Measurements from ENCODE around the gene PES1. TPM values are rescaled to one million over a fixed set of nuclear protein-coding genes. Genes with fewer than 3 reads are reported as not detected.
"Not testable (repeated sequence)": the region's sequence is repeated elsewhere in the genome, so short reads cannot be mapped to it uniquely, and the experiment has no call there.

Gene PES1
- total RNA-seq, 1 donor from 2014 or later, result 73.5 TPM

- no peak for TF ChIP-seq CTCF (IDR thresholded peaks at IDR 0.05)
- no peak for DNase-seq (ENCODE audit: extremely low spot score, unreplicated experiment)
- Mint-ChIP-seq H3K4me1 (ENCODE audit: unreplicated experiment) (no peaks in the 10 kb centered on the region), H3K27me3 (ENCODE audit: unreplicated experiment) (no peaks in the 10 kb centered on the region), H3K27ac (ENCODE audit: unreplicated experiment) (no peak overlapping the region), H3K36me3 (ENCODE audit: unreplicated experiment) (no peaks in the 10 kb centered on the region), H3K9me3 (ENCODE audit: unreplicated experiment) (no peaks in the 10 kb centered on the region), H3K4me3 (ENCODE audit: unreplicated experiment) (no peak overlapping the region)
These were observed 36.2 kb downstream of the PES1 start for GRCh38 chr22:30555282-30556210.

GRCh38 chr22:30553971-30554370 is 37.7 kb downstream of the PES1 start:
- H3K27ac Mint-ChIP-seq (ENCODE audit: unreplicated experiment), result no peak overlapping the region
- no peak for TF ChIP-seq CTCF (IDR thresholded peaks at IDR 0.05)
- DNase-seq (ENCODE audit: extremely low spot score, unreplicated experiment), result no peak
- H3K36me3 Mint-ChIP-seq (ENCODE audit: unreplicated experiment), result no peaks in the 10 kb centered on the region
- H3K4me1 Mint-ChIP-seq (ENCODE audit: unreplicated experiment), result no peaks in the 10 kb centered on the region
- H3K9me3 Mint-ChIP-seq (ENCODE audit: unreplicated experiment), result no peaks in the 10 kb centered on the region
- H3K4me3 Mint-ChIP-seq (ENCODE audit: unreplicated experiment), result no peak overlapping the region
- H3K27me3 Mint-ChIP-seq (ENCODE audit: unreplicated experiment), result peaks cover under 1% of the 10 kb centered on the region

GRCh38 chr22:30552719-30553118 is 39.0 kb downstream of the PES1 start:
- no peak overlapping the region for H3K27ac Mint-ChIP-seq (ENCODE audit: unreplicated experiment)
- no peak for DNase-seq (ENCODE audit: extremely low spot score, unreplicated experiment)
- H3K4me1 Mint-ChIP-seq (ENCODE audit: unreplicated experiment), result no peaks in the 10 kb centered on the region
- H3K36me3 Mint-ChIP-seq (ENCODE audit: unreplicated experiment), result no peaks in the 10 kb centered on the region
- H3K4me3 Mint-ChIP-seq (ENCODE audit: unreplicated experiment), result no peak overlapping the region
- no peaks in the 10 kb centered on the region for H3K9me3 Mint-ChIP-seq (ENCODE audit: unreplicated experiment)
- TF ChIP-seq CTCF (IDR thresholded peaks at IDR 0.05), result no peak
- peaks cover 10% of the 10 kb centered on the region for H3K27me3 Mint-ChIP-seq (ENCODE audit: unreplicated experiment)

- not testable (repeated sequence) for DNase-seq (ENCODE audit: extremely low spot score, unreplicated experiment); H3K27ac Mint-ChIP-seq (ENCODE audit: unreplicated experiment); H3K4me1 Mint-ChIP-seq (ENCODE audit: unreplicated experiment); H3K36me3 Mint-ChIP-seq (ENCODE audit: unreplicated experiment); H3K9me3 Mint-ChIP-seq (ENCODE audit: unreplicated experiment); H3K4me3 Mint-ChIP-seq (ENCODE audit: unreplicated experiment); H3K27me3 Mint-ChIP-seq (ENCODE audit: unreplicated experiment)
These were observed 39.9 kb downstream of the PES1 start for GRCh38 chr22:30551813-30552212.

- H3K4me3 Mint-ChIP-seq (ENCODE audit: unreplicated experiment), result no peak overlapping the region
- H3K9me3 Mint-ChIP-seq (ENCODE audit: unreplicated experiment), result no peaks in the 10 kb centered on the region
- DNase-seq (ENCODE audit: extremely low spot score, unreplicated experiment), result no peak
- peaks cover 4% of the 10 kb centered on the region for H3K4me1 Mint-ChIP-seq (ENCODE audit: unreplicated experiment)
- no peak for TF ChIP-seq CTCF (IDR thresholded peaks at IDR 0.05)
- no peaks in the 10 kb centered on the region for H3K36me3 Mint-ChIP-seq (ENCODE audit: unreplicated experiment)
- H3K27me3 Mint-ChIP-seq (ENCODE audit: unreplicated experiment), result peaks cover 14% of the 10 kb centered on the region
- no peak overlapping the region for H3K27ac Mint-ChIP-seq (ENCODE audit: unreplicated experiment)
These were observed 44.5 kb downstream of the PES1 start for GRCh38 chr22:30547188-30547587.

Data from osteocyte (in vitro differentiated cells).